MCF 10A (cell line): ENCODE measurements around the gene CCDC28A. TPM values are rescaled to one million over a fixed set of nuclear protein-coding genes. Genes with fewer than 3 reads are reported as not detected.

ENCODE experiments used
- BruUV-seq: library from RNA; stranded (reverse); fragments of 400-500 nt; replicated peaks from 2 replicates; lab custom pipeline; 2021; lab: Mats Ljungman, UMichigan
- CTCF ChIA-PET: fragments of 300-600 bp; sonication (Branson Sonifier 250); formaldehyde crosslinking; extraction: SDS; loops from one replicate; lab custom pipeline; 2021; ENCODE audit warnings: antibody characterized with exemption, inconsistent platforms; lab: Yijun Ruan, JAX
- POLR2A ChIA-PET: fragments of 300-600, 350-650 bp; sonication (Branson Sonifier 250); formaldehyde crosslinking; extraction: SDS; loops from one replicate; lab custom pipeline; 2020; ENCODE audit warnings: antibody characterized with exemption, inconsistent platforms; lab: Yijun Ruan, JAX
- DNase-seq: peaks from one replicate; pipeline ENCODE4 v3.0.0-alpha.2; 2018; ENCODE audit not compliant: unreplicated experiment
- H3K27ac Mint-ChIP-seq: one replicate; pipeline ENCODE4 v1.8.0; 2022; ENCODE audit warnings: mild to moderate bottlenecking, low read depth, mixed read lengths; ENCODE audit not compliant: unreplicated experiment
- H3K27me3 Mint-ChIP-seq: one replicate; pipeline ENCODE4 v1.8.0; 2022; ENCODE audit warnings: mixed read lengths; ENCODE audit not compliant: insufficient read depth, unreplicated experiment
- H3K36me3 Mint-ChIP-seq: one replicate; pipeline ENCODE4 v1.8.0; 2022; ENCODE audit warnings: mild to moderate bottlenecking, moderate library complexity, mixed read lengths; ENCODE audit not compliant: insufficient read depth, unreplicated experiment
- H3K4me1 Mint-ChIP-seq: one replicate; pipeline ENCODE4 v1.8.0; 2022; ENCODE audit warnings: mixed read lengths; ENCODE audit not compliant: insufficient read depth, unreplicated experiment
- H3K4me3 Mint-ChIP-seq: one replicate; pipeline ENCODE4 v1.8.0; 2022; ENCODE audit warnings: mild to moderate bottlenecking, moderate library complexity, mixed read lengths; ENCODE audit not compliant: unreplicated experiment
- H3K9me3 Mint-ChIP-seq: one replicate; pipeline ENCODE4 v1.8.0; 2022; ENCODE audit warnings: mixed read lengths; ENCODE audit not compliant: unreplicated experiment
- CTCF ChIP-seq: fragments of 200-600 bp; IDR thresholded peaks from one replicate; pipeline ENCODE4 v1.8.0; 2022; ENCODE audit warnings: antibody characterized with exemption, mild to moderate bottlenecking; ENCODE audit not compliant: unreplicated experiment
- intact Hi-C: fragments of 100-400 bp; cut with micrococcal nuclease; formaldehyde crosslinking; loops from 2 replicates; pipeline ENCODE4 v1.14.1; 2022
- total RNA-seq: library from RNA; stranded (reverse); gene quantifications from 2 replicates; pipeline ENCODE4 v1.2.3, GENCODE V29; 2022

CCDC28A gene
- total RNA-seq, 1 experiment from 2014 or later = 15.8 TPM

DNA sequence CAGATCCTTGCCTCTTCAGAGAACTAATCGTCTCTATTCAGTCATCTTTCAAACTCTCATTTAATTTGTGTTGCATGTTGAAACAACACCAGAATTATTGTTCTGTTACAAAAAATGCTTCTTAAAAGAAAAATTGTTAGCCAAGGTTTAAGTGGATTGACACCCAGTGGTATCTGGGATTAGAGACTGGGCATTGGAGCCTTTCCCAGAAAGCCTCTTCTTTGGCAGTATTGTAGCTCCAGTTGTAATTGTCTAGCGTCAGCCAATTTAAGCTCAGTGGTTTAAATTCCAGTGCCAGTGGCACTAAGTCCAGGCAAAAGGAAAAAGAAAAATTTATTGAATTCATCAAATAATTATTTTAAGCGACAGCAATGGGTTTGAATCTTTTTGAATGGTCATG is 801 bp downstream of the CCDC28A start:
- Mint-ChIP-seq H3K27ac (peak overlapping the region; percentile 99), H3K36me3 (peaks cover 31% of the 10 kb centered on the region), H3K4me3 (peak overlapping the region; percentile 95), H3K27me3 (no peaks in the 10 kb centered on the region), H3K4me1 (no peaks in the 10 kb centered on the region), H3K9me3 (no peaks in the 10 kb centered on the region)
- ChIA-PET POLR2A (interaction anchor here (0.7 to 2.2 kb wide), 4 partner anchors 8 to 370 kb away, joined by 4 to 7 read pairs (median 5); partner anchors contain the start of gene HEBP2), CTCF (no interaction called here)
- intact Hi-C loops = no loop called here
- no peak for DNase-seq
- no TSS peak for BruUV-seq
- no peak for TF ChIP-seq CTCF

DNA sequence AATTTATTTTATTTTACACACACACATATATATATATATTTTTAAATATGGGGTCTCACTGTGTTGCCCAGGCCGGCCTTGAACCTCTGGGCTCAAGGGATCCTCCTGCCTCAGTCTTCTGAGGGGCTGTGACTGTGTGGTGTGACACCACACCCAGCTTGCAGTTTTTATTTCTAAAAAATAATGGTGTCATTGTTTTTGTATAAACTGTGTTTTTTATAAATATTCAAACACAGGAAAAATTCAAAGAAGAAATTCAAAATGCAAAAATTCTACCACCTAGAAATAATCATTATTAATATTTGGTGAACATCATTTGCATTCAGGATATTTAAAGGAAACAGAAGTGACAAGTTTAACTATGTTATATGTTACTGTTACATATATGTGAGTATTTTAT is 3.1 kb downstream of the CCDC28A start:
- DNase-seq = no peak
- Mint-ChIP-seq H3K27ac (no peak overlapping the region), H3K36me3 (peaks cover 46% of the 10 kb centered on the region), H3K27me3 (no peaks in the 10 kb centered on the region), H3K4me1 (no peaks in the 10 kb centered on the region), H3K9me3 (no peaks in the 10 kb centered on the region), H3K4me3 (no peak overlapping the region)
- intact Hi-C loops = no loop called here
- TF ChIP-seq CTCF = no peak
- ChIA-PET CTCF (interaction anchor here (0.6 to 0.7 kb wide), 2 partner anchors 156 to 227 kb away, joined by 3 read pairs; no protein-coding TSS in a partner anchor), POLR2A (interaction anchor here (0.6 kb wide), 1 partner anchor 112 kb away, joined by 3 read pairs; no protein-coding TSS in a partner anchor)
- BruUV-seq = no TSS peak

GRCh38 chr6:138778331-138778730 is 4.8 kb downstream of the CCDC28A start:
- H3K36me3 Mint-ChIP-seq = peaks cover 59% of the 10 kb centered on the region
- ChIA-PET CTCF (no interaction called here), POLR2A (no interaction called here)
- BruUV-seq = no TSS peak
- no peak overlapping the region for H3K4me3 Mint-ChIP-seq
- no peaks in the 10 kb centered on the region for H3K4me1 Mint-ChIP-seq
- TF ChIP-seq CTCF = no peak
- H3K9me3 Mint-ChIP-seq = no peaks in the 10 kb centered on the region
- no peak for DNase-seq
- no peaks in the 10 kb centered on the region for H3K27me3 Mint-ChIP-seq
- no peak overlapping the region for H3K27ac Mint-ChIP-seq
- intact Hi-C loops = no loop called here

GRCh38 chr6:138782243-138782642 is 8.7 kb downstream of the CCDC28A start:
- H3K36me3 Mint-ChIP-seq = peaks cover 67% of the 10 kb centered on the region
- no peaks in the 10 kb centered on the region for H3K9me3 Mint-ChIP-seq
- BruUV-seq = no TSS peak
- CTCF ChIA-PET = no interaction called here
- H3K27ac Mint-ChIP-seq = no peak overlapping the region
- no peaks in the 10 kb centered on the region for H3K4me1 Mint-ChIP-seq
- no peaks in the 10 kb centered on the region for H3K27me3 Mint-ChIP-seq
- no peak for TF ChIP-seq CTCF
- intact Hi-C loops = no loop called here
- H3K4me3 Mint-ChIP-seq = no peak overlapping the region
- POLR2A ChIA-PET = interaction anchor here (0.6 to 0.7 kb wide), 3 partner anchors 8 to 658 kb away, joined by 3 to 4 read pairs (median 3); partner anchors contain the start of gene CCDC28A
- no peak for DNase-seq
